Common myeloid progenitor, CD34-positive (primary cell): Measurements from ENCODE around the gene ZNF483.
"Not testable (repeated sequence)": the region's sequence is repeated elsewhere in the genome, so short reads cannot be mapped to it uniquely, and the experiment has no call there.

Source experiments
- CTCF ChIA-PET: fragments of 350-600 bp; sonication (Branson Sonifier 250); formaldehyde crosslinking; loops from one replicate; lab custom pipeline; 2021; ENCODE audit warnings: antibody characterized with exemption; lab: Charles Lee
- POLR2A ChIA-PET: fragments of 350-600 bp; sonication (Branson Sonifier 250); formaldehyde crosslinking; loops from one replicate; lab custom pipeline; 2021; ENCODE audit warnings: antibody characterized with exemption; lab: Charles Lee
- DNase-seq, 3 donors: peaks; one replicate each; pipeline versions ENCODE4 v3.0.0 to v3.0.0-alpha.2; 2013
- H3K27ac ChIP-seq, 2 experiments: 1 replicate in 1 of 2; 2 replicates in 1 of 2; pipeline ENCODE4 v1.7.0; 2013; ENCODE audit warnings: inconsistent platforms in 2 of 2, low read length in 2 of 2, mild to moderate bottlenecking in 2 of 2, low read depth in 1 of 2, moderate library complexity in 1 of 2; ENCODE audit not compliant: severe bottlenecking in 2 of 2, insufficient read depth in 1 of 2, poor library complexity in 1 of 2
- H3K27me3 ChIP-seq, 5 experiments: replicated peaks in 2 of 5; 1 replicate in 3 of 5; 2 replicates in 2 of 5; pipeline versions ENCODE4 v1.6.1 to v1.7.0; 2013; ENCODE audit warnings: low read length in 4 of 5, mild to moderate bottlenecking in 2 of 5, moderate library complexity in 2 of 5, inconsistent platforms in 1 of 5; ENCODE audit not compliant: insufficient read depth in 5 of 5, control insufficient read depth in 4 of 5
- H3K36me3 ChIP-seq, 4 experiments: 1 replicate in 2 of 4; 2 replicates in 2 of 4; pipeline versions ENCODE4 v1.6.1 to v1.7.0; 2013; ENCODE audit warnings: low read length in 3 of 4, control low read depth in 1 of 4, mild to moderate bottlenecking in 1 of 4; ENCODE audit not compliant: control insufficient read depth in 4 of 4, insufficient read depth in 4 of 4
- H3K4me1 ChIP-seq, 4 experiments: 1 replicate in 3 of 4; 2 replicates in 1 of 4; pipeline versions ENCODE4 v1.6.1 to v1.7.1; 2013; ENCODE audit warnings: low read length in 3 of 4, mild to moderate bottlenecking in 3 of 4, control low read depth in 1 of 4, inconsistent platforms in 1 of 4, moderate library complexity in 1 of 4; ENCODE audit not compliant: control insufficient read depth in 4 of 4, insufficient read depth in 4 of 4; ENCODE audit errors: control extremely low read depth in 1 of 4
- H3K4me3 ChIP-seq, 7 experiments: 1 replicate in 4 of 7; 2 replicates in 3 of 7; pipeline versions ENCODE4 v1.5.1 to v1.7.0; 2013; ENCODE audit warnings: mild to moderate bottlenecking in 7 of 7, low read length in 6 of 7, moderate library complexity in 6 of 7, inconsistent platforms in 2 of 7, low read depth in 2 of 7, control low read depth in 1 of 7; ENCODE audit not compliant: insufficient read depth in 4 of 7, control insufficient read depth in 1 of 7; ENCODE audit errors: extremely low read depth in 1 of 7
- H3K9me3 ChIP-seq, 5 experiments: 1 replicate in 4 of 5; 2 replicates in 1 of 5; pipeline versions ENCODE4 v1.6.1 to v1.7.1; 2013; ENCODE audit warnings: low read length in 4 of 5, mild to moderate bottlenecking in 2 of 5, inconsistent platforms in 1 of 5, low read depth in 1 of 5, moderate library complexity in 1 of 5; ENCODE audit not compliant: control insufficient read depth in 4 of 5, insufficient read depth in 2 of 5; ENCODE audit errors: control extremely low read depth in 1 of 5
- WGBS: methylation state at CpG from one replicate; pipeline ENCODE4 v1.1.5; 2013; ENCODE audit not compliant: insufficient coverage; 5-methylcytosine and 5-hydroxymethylcytosine counted together

The ZNF483 gene

DNA sequence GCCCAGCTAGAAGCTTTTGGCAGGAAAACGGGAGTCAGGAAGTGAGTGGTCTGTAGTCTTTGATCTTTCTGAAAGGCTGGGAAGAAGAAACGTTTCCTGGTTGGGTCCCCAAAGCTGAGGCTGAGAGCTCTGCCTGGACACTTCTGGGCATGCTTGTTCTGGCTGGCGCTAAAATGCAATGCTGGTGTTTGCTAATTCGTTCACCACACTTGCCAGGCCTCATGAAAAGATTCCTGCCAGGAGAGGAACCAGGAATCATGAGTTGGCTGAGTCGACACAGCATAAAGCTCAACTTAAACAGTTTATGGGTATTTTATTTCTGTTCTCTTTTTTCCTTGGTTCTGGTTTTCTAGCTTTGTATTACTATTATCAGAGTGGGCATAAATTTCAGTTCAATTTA, 85.2 kb downstream of the ZNF483 start:
- no peak for DNase-seq
- H3K9me3 ChIP-seq, result no peaks in the 10 kb centered on the region
- CTCF ChIA-PET, result no interaction called here
- no peak overlapping the region for H3K27ac ChIP-seq
- H3K36me3 ChIP-seq, result no peaks in the 10 kb centered on the region
- H3K4me3 ChIP-seq, result no peak overlapping the region
- POLR2A ChIA-PET, result no interaction called here
- WGBS, result 69% methylated on average over 4 of the region's 5 CpGs
- peaks cover 0 to 6% (median 0%) of the 10 kb centered on the region in 5 experiments for H3K27me3 ChIP-seq
- H3K4me1 ChIP-seq, result no peaks in the 10 kb centered on the region

DNA sequence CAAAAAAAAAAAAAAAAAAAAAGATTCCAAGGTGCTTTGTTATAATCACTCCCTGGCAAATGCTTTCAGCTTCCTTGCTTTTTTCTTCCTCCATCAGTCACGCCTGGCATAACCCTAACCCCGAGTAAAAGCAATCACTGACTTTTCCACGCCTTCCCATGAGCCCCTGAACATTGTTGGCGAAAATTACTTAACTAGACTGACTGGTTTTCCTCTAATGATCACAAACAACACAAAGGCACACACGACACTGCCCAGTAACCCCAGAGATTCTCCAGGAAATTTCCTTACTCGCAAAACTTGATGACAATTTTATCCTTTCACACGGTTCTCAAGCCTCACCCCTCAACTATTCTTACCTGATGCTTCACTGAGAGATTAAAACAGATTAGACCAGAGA, 85.9 kb downstream of the ZNF483 start:
- WGBS, result 95% methylated on average over 7 of the region's 7 CpGs
- POLR2A ChIA-PET, result no interaction called here
- CTCF ChIA-PET, result no interaction called here
- Histone ChIP-seq H3K9me3 (no peaks in the 10 kb centered on the region), H3K27me3 (peaks cover 0 to 6% (median 0%) of the 10 kb centered on the region in 5 experiments), H3K4me1 (no peaks in the 10 kb centered on the region), H3K4me3 (no peak overlapping the region), H3K27ac (no peak overlapping the region), H3K36me3 (no peaks in the 10 kb centered on the region)
- DNase-seq, result no peak

- WGBS, result 90% methylated on average over 3 of the region's 4 CpGs
Measured at GRCh38 chr9:111613436-111614040, 88.6 kb downstream of the ZNF483 start.

GRCh38 chr9:111615928-111616327, 90.9 kb downstream of the ZNF483 start:
- POLR2A ChIA-PET, result interaction anchor here (0.7 kb wide), 1 partner anchor 447 kb away, joined by 4 read pairs; no protein-coding TSS in a partner anchor
- Histone ChIP-seq H3K27ac (no peak overlapping the region), H3K9me3 (no peaks in the 10 kb centered on the region), H3K4me1 (no peaks in the 10 kb centered on the region), H3K36me3 (no peaks in the 10 kb centered on the region), H3K4me3 (no peak overlapping the region), H3K27me3 (peaks cover 0 to 7% (median 0%) of the 10 kb centered on the region in 5 experiments)
- 84% methylated on average over 3 of the region's 3 CpGs for WGBS
- DNase-seq, result no peak
- CTCF ChIA-PET, result interaction anchor here (1.1 kb wide), 1 partner anchor 46 kb away, joined by 4 read pairs; no protein-coding TSS in a partner anchor

More at GRCh38 chr9:111613436-111614040, 88.6 kb downstream of the ZNF483 start:
- H3K27me3 ChIP-seq, result peaks cover 0 to 7% (median 0%) of the 10 kb centered on the region in 5 experiments
- no peaks in the 10 kb centered on the region for H3K4me1 ChIP-seq
- DNase-seq, result no peak
- no peaks in the 10 kb centered on the region for H3K9me3 ChIP-seq
- no peak overlapping the region for H3K4me3 ChIP-seq
- CTCF ChIA-PET, result interaction anchor here (1.4 to 1.8 kb wide), 3 partner anchors 8 to 15 kb away, joined by 3 to 6 read pairs (median 4); no protein-coding TSS in a partner anchor
- POLR2A ChIA-PET, result no interaction called here
- no peak overlapping the region for H3K27ac ChIP-seq
- no peaks in the 10 kb centered on the region for H3K36me3 ChIP-seq

DNA sequence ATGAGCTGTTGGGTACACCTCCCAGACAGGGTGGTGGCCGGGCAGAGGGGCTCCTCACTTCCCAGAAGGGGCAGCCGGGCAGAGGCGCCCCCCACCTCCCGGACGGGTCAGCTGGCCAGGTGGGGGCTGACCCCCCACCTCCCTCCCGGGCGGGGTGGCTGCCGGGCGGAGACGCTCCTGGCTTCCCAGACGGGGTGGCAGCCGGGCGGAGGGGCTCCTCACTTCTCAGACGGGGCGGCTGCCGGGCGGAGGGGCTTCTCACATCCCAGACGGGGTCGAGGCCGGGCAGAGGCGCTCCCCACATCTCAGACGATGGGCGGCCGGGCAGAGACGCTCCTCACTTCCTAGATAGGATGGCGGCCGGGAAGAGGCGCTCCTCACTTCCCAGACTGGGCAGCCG, 92.4 kb downstream of the ZNF483 start:
- H3K36me3 ChIP-seq, DNase-seq, H3K4me3 ChIP-seq, H3K4me1 ChIP-seq, H3K9me3 ChIP-seq, H3K27me3 ChIP-seq, CTCF ChIA-PET, H3K27ac ChIP-seq, POLR2A ChIA-PET: not testable (repeated sequence)
- 98% methylated on average over 21 of the region's 29 CpGs for WGBS

DNA sequence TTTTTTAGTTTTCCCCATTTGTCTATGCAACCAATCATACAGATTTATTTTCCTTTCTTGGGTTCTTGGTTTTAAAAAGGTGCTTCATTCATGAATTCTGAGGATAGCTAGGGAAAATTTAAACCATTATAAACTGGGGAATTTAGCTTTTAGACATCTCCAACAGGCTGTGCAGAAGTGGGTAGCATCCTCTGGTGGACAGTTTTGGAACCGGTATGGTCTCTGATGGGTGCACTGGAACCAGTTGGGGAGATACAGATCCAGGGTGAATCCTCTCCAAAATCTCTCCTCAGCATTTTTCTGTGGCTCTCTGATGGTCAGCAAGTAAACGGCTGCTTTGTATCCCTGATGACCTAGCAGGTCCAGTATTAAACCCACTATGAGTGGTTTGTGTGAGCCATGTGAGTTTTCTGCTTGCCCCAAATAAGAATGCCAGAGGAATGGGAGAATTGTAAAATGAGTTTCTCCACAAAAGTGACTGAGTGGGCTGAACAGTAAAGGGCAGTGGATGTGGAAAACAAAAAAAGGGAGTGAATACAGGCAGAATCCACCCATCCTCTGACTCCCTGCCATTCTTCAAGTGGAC, 97.0 kb downstream of the ZNF483 start:
- Histone ChIP-seq H3K27ac (no peak overlapping the region), H3K27me3 (peaks cover 0 to 2% (median 0%) of the 10 kb centered on the region in 5 experiments), H3K4me1 (no peaks in the 10 kb centered on the region), H3K4me3 (no peak overlapping the region), H3K36me3 (no peaks in the 10 kb centered on the region), H3K9me3 (no peaks in the 10 kb centered on the region)
- 50% methylated on average over 2 of the region's 2 CpGs for WGBS
- ChIA-PET CTCF (interaction anchor here (0.7 to 2.9 kb wide), 7 partner anchors 9 to 206 kb away, joined by 3 to 16 read pairs (median 6); partner anchors contain the start of gene PTGR1), POLR2A (interaction anchor here (0.7 kb wide), 1 partner anchor 31 kb away, joined by 3 read pairs; no protein-coding TSS in a partner anchor)
- DNase-seq, result peak in 2 of 3 donors; percentile 52 to 61

- WGBS, result 93% methylated on average over 2 of the region's 3 CpGs
- H3K4me3 ChIP-seq, result no peak overlapping the region
- DNase-seq, result peak in 2 of 3 donors; percentile 25 to 34
- ChIA-PET CTCF (no interaction called here), POLR2A (no interaction called here)
- no peak overlapping the region for H3K27ac ChIP-seq
- H3K9me3 ChIP-seq, result no peaks in the 10 kb centered on the region
- H3K36me3 ChIP-seq, result no peaks in the 10 kb centered on the region
- H3K27me3 ChIP-seq, result peaks cover 0 to 2% (median 0%) of the 10 kb centered on the region in 5 experiments
- H3K4me1 ChIP-seq, result no peaks in the 10 kb centered on the region
Measured at GRCh38 chr9:111622626-111623025, 97.6 kb downstream of the ZNF483 start.
